ENCODE results near the gene RASSF8.
A peak's percentile ranks its signal among the peaks of the same experiment; 100 is the strongest.
"Not testable (repeated sequence)": the region's sequence is repeated elsewhere in the genome, so short reads cannot be mapped to it uniquely, and the experiment has no call there.

RASSF8 gene

GRCh38 chr12:26031827-26032226 lies 73.3 kb downstream of the RASSF8 start:
- no peak for DNase-seq

GRCh38 chr12:26032290-26032689 lies 73.8 kb downstream of the RASSF8 start:
- no peak for DNase-seq

- peak; percentile 2 for DNase-seq
Measured at GRCh38 chr12:26032719-26033241, 74.3 kb downstream of the RASSF8 start.

GRCh38 chr12:26034371-26035142 lies 76.1 kb downstream of the RASSF8 start:
- DNase-seq: no peak

GRCh38 chr12:26036877-26037276 lies 78.4 kb downstream of the RASSF8 start:
- DNase-seq: no peak

- DNase-seq: no peak
Measured at GRCh38 chr12:26037615-26038220, 79.2 kb downstream of the RASSF8 start.

GRCh38 chr12:26042645-26043044 lies 84.2 kb downstream of the RASSF8 start:
- no peak for DNase-seq

- DNase-seq: no peak
Measured at GRCh38 chr12:26043135-26044006, 84.9 kb downstream of the RASSF8 start.

GRCh38 chr12:26044007-26044394 lies 85.5 kb downstream of the RASSF8 start:
- DNase-seq: no peak

- DNase-seq: no peak
Measured at GRCh38 chr12:26044592-26044991, 86.1 kb downstream of the RASSF8 start.

GRCh38 chr12:26046203-26046602 lies 87.7 kb downstream of the RASSF8 start:
- DNase-seq: no peak

GRCh38 chr12:26046906-26047305 lies 88.4 kb downstream of the RASSF8 start:
- DNase-seq: no peak

- no peak for DNase-seq
Measured at GRCh38 chr12:26047401-26048226, 89.1 kb downstream of the RASSF8 start.

- no peak for DNase-seq
Measured at GRCh38 chr12:26052652-26053051, 94.2 kb downstream of the RASSF8 start.

- no peak for DNase-seq
Measured at GRCh38 chr12:26054383-26054782, 95.9 kb downstream of the RASSF8 start.

GRCh38 chr12:26055087-26055486 lies 96.6 kb downstream of the RASSF8 start:
- no peak for DNase-seq

GRCh38 chr12:26056335-26056734 lies 97.9 kb downstream of the RASSF8 start:
- DNase-seq: no peak

- DNase-seq: not testable (repeated sequence)
Measured at GRCh38 chr12:26057271-26057670, 98.8 kb downstream of the RASSF8 start.

- no peak for DNase-seq
Measured at GRCh38 chr12:26058308-26058707, 99.8 kb downstream of the RASSF8 start.

- no peak for DNase-seq
Measured at GRCh38 chr12:26058818-26059217, 100.3 kb downstream of the RASSF8 start.

- DNase-seq: no peak
Measured at GRCh38 chr12:26062006-26062405, 103.5 kb downstream of the RASSF8 start.

GRCh38 chr12:26062566-26062965 lies 104.1 kb downstream of the RASSF8 start:
- DNase-seq: no peak

GRCh38 chr12:26065451-26065850 lies 107.0 kb downstream of the RASSF8 start:
- no peak for DNase-seq

Measured in NCI-H146 (cell line).